Hepatocyte (in vitro differentiated cells): ENCODE data around the gene PET117. TPM values are rescaled to one million over a fixed set of nuclear protein-coding genes. Genes with fewer than 3 reads are reported as not detected.

Experiments used
- DNase-seq: peaks from one replicate; pipeline ENCODE4 v3.0.0-alpha.2; 2016; ENCODE audit warnings: low spot score
- H2AFZ ChIP-seq: fragments of 200-600 bp; sonication (generic); 2 replicates; pipeline ENCODE4 v1.6.0; 2016; ENCODE audit warnings: antibody characterized with exemption, mild to moderate bottlenecking
- H3K27ac ChIP-seq: fragments of 200-600 bp; sonication (generic); 2 replicates; pipeline ENCODE4 v1.5.1; 2016; ENCODE audit warnings: mild to moderate bottlenecking
- H3K27me3 ChIP-seq: fragments of 200-600 bp; sonication (generic); 2 replicates; pipeline ENCODE4 v1.6.1; 2016
- H3K36me3 ChIP-seq: fragments of 200-600 bp; sonication (generic); replicated peaks from 2 replicates; pipeline ENCODE4 v1.5.1; 2016; ENCODE audit warnings: low read depth; ENCODE audit not compliant: insufficient read depth
- H3K4me1 ChIP-seq: fragments of 200-600 bp; sonication (generic); 2 replicates; pipeline ENCODE4 v1.5.1; 2016; ENCODE audit warnings: mild to moderate bottlenecking, moderate library complexity; ENCODE audit not compliant: insufficient read depth
- H3K4me2 ChIP-seq: fragments of 200-600 bp; sonication (generic); 2 replicates; pipeline ENCODE4 v1.6.0; 2016
- H3K4me3 ChIP-seq: fragments of 200-600 bp; sonication (generic); 2 replicates; pipeline ENCODE4 v1.5.1; 2016; ENCODE audit warnings: mild to moderate bottlenecking
- H3K79me2 ChIP-seq: fragments of 200-600 bp; sonication (generic); 2 replicates; pipeline ENCODE4 v1.6.0; 2017; ENCODE audit warnings: mild to moderate bottlenecking
- H3K9me2 ChIP-seq: fragments of 200-600 bp; sonication (generic); replicated peaks from 2 replicates; pipeline ENCODE4 v1.6.0; 2017; ENCODE audit warnings: mild to moderate bottlenecking; ENCODE audit not compliant: insufficient read depth
- H3K9me3 ChIP-seq: fragments of 200-600 bp; sonication (generic); 2 replicates; pipeline ENCODE4 v1.5.1; 2016; ENCODE audit warnings: low read depth, mild to moderate bottlenecking
- H4K20me1 ChIP-seq: fragments of 200-600 bp; sonication (generic); 2 replicates; pipeline ENCODE4 v1.6.0; 2016; ENCODE audit warnings: mild to moderate bottlenecking; ENCODE audit not compliant: insufficient read depth, poor library complexity, severe bottlenecking
- CTCF ChIP-seq: fragments of 200-600 bp; sonication (generic); IDR thresholded peaks from 2 replicates; pipeline ENCODE4 v1.5.1; 2016; ENCODE audit warnings: antibody characterized with exemption, mild to moderate bottlenecking; ENCODE audit not compliant: poor library complexity
- EZH2 ChIP-seq: fragments of 200-600 bp; sonication (generic); IDR thresholded peaks from 2 replicates; pipeline ENCODE4 v1.6.1; 2016; ENCODE audit warnings: antibody characterized with exemption, mild to moderate bottlenecking, borderline replicate concordance
- EZH2phosphoT487 ChIP-seq: fragments of 200-600 bp; sonication (generic); IDR thresholded peaks from one replicate; pipeline ENCODE4 v1.6.1; 2018; ENCODE audit warnings: antibody characterized with exemption, mild to moderate bottlenecking, low read depth, moderate library complexity; ENCODE audit not compliant: unreplicated experiment, severe bottlenecking
- WGBS: methylation state at CpG from one replicate; pipeline ENCODE4 v1.1.6; 2016; ENCODE audit warnings: low lambda C conversion rate; ENCODE audit errors: missing lambda C conversion rate; 5-methylcytosine and 5-hydroxymethylcytosine counted together
- polyA plus RNA-seq: library from polyadenylated mRNA; unstranded; fragments of >200 nt; fragmentation: Nextera tagmentation; extraction: Ambion mirVana; gene quantifications from 2 replicates; pipeline ENCODE4 v1.2.1, GENCODE V29; 2016
- total RNA-seq: library from RNA; depleted of rRNA; stranded (reverse); fragments of >200 nt; gene quantifications from 2 replicates; pipeline ENCODE4 v1.2.3, GENCODE V29; 2014

The PET117 gene
- total and polyA plus RNA-seq, 2 experiments from 2014 or later: 24.7 to 27.7 TPM

DNA sequence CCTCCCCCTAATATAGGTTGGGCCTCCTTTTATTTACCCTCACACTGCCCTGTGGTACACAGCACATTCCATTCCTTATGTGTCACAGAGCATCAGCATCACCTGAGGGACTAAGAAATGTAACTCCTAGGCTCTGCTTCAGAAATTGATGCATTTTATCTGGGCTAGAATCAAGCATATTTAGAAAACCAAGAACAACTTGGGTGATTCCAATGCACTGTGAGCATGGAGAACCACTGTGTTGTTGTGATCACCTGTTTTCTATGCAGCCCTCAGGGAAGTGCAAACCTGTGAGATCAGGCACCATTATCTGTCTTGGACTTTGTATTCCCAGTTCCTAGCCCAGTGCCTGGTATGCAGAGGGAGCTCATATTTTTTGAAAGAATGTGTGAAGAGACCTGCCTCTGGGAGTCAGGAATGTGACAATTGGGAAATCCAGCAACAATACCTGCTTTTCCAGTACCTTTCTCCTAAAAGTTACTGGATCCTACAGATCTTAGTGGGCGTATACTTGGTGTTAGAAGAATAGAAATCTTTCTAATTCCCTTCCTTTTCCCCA lies 7.0 kb downstream of the PET117 start:
- Histone ChIP-seq H3K79me2 (peaks cover 55% of the 10 kb centered on the region), H2AFZ (no peak overlapping the region), H3K36me3 (no peaks in the 10 kb centered on the region), H3K4me2 (peak overlapping the region; percentile 53), H3K27ac (peak overlapping the region; percentile 86), H3K4me1 (peaks cover 26% of the 10 kb centered on the region), H3K9me2 (no peaks in the 10 kb centered on the region), H3K9me3 (no peaks in the 10 kb centered on the region), H4K20me1 (no peaks in the 10 kb centered on the region), H3K27me3 (no peaks in the 10 kb centered on the region), H3K4me3 (no peak overlapping the region)
- WGBS: 62% methylated on average over 1 of the region's 1 CpG
- peak; percentile 40 for DNase-seq
- TF ChIP-seq CTCF (no peak), EZH2phosphoT487 (no peak), EZH2 (no peak)

DNA sequence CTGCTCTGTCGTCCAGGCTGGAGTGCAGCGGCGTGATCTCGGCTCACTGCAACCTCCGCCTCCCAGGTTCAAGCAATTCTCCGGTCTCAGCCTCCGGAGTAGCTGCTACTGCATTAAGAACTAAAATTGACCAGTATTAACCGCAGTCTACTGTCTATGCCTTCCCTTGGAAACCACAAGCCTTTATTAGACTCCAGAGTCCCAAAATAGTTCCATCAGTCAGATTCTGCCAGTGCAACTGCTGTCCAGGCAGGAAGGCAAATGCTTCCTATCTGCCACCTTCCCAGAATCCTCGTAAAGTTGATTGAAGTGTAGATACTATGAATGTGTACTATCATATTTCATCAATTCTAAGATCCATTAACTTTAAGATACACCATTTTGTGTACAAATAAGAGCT lies 16.7 kb downstream of the PET117 start:
- Histone ChIP-seq H3K9me3 (no peaks in the 10 kb centered on the region), H3K27me3 (no peaks in the 10 kb centered on the region), H3K4me1 (no peaks in the 10 kb centered on the region), H3K9me2 (no peaks in the 10 kb centered on the region), H3K4me3 (no peak overlapping the region), H4K20me1 (no peaks in the 10 kb centered on the region), H2AFZ (no peak overlapping the region), H3K27ac (no peak overlapping the region), H3K36me3 (no peaks in the 10 kb centered on the region), H3K79me2 (no peaks in the 10 kb centered on the region), H3K4me2 (no peak overlapping the region)
- TF ChIP-seq CTCF (no peak), EZH2phosphoT487 (no peak), EZH2 (no peak)
- DNase-seq: no peak
- WGBS: 95% methylated on average over 9 of the region's 9 CpGs

DNA sequence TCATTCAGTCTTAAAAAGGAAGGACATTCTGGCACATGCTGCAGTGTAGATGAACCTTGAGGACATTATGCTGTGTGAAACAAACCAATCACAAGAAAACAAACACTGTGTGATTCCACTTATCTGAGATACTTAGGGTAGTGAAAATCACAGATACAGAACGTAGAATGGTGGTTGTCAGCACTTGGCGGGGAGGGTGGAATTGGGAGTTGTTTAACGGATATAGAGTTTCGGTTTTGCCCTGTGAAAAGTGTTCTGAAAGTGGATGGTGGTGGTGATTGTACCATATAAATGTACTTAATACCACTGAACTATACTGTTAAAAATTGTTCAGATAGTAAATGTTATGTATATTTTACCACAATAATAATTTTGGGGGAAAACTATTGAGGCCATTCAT lies 18.4 kb downstream of the PET117 start:
- H2AFZ ChIP-seq: no peak overlapping the region
- no peaks in the 10 kb centered on the region for H4K20me1 ChIP-seq
- H3K36me3 ChIP-seq: no peaks in the 10 kb centered on the region
- no peaks in the 10 kb centered on the region for H3K27me3 ChIP-seq
- H3K27ac ChIP-seq: no peak overlapping the region
- H3K4me3 ChIP-seq: no peak overlapping the region
- no peaks in the 10 kb centered on the region for H3K9me3 ChIP-seq
- no peaks in the 10 kb centered on the region for H3K9me2 ChIP-seq
- no peaks in the 10 kb centered on the region for H3K79me2 ChIP-seq
- 97% methylated on average over 4 of the region's 4 CpGs for WGBS
- DNase-seq: no peak
- H3K4me1 ChIP-seq: no peaks in the 10 kb centered on the region
- TF ChIP-seq CTCF (no peak), EZH2phosphoT487 (no peak), EZH2 (no peak)
- no peak overlapping the region for H3K4me2 ChIP-seq
